Measurements from ENCODE around the gene IGF2BP2.
"Not testable (repeated sequence)": the region's sequence is repeated elsewhere in the genome, so short reads cannot be mapped to it uniquely, and the experiment has no call there.

DNA sequence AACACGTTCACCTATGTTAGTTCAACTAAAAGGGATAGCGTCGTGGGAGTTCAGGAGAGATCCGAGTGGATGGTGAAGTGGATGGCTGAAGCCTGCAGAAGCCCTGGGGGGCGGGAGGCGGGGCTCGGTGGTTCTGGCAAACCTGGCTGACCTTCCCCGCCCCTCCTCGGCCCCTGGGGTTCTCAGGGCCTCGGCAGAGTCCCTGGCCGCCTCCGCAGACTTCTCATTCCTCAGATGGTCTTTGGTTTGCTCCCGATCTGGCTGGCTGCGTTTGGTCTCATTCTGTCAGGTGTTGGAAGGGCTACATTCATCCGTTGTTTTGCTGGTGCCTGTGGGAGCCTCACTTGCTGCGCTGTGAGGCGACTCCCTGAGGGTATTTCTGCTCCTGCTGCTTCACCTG is 179.7 kb downstream of the IGF2BP2 start:
- TF ChIP-seq, protein P1, sequence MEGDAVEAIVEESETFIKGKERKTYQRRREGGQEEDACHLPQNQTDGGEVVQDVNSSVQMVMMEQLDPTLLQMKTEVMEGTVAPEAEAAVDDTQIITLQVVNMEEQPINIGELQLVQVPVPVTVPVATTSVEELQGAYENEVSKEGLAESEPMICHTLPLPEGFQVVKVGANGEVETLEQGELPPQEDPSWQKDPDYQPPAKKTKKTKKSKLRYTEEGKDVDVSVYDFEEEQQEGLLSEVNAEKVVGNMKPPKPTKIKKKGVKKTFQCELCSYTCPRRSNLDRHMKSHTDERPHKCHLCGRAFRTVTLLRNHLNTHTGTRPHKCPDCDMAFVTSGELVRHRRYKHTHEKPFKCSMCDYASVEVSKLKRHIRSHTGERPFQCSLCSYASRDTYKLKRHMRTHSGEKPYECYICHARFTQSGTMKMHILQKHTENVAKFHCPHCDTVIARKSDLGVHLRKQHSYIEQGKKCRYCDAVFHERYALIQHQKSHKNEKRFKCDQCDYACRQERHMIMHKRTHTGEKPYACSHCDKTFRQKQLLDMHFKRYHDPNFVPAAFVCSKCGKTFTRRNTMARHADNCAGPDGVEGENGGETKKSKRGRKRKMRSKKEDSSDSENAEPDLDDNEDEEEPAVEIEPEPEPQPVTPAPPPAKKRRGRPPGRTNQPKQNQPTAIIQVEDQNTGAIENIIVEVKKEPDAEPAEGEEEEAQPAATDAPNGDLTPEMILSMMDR (IDR thresholded peaks at IDR 0.05 in 8 of 11, conservative IDR thresholded peaks at IDR 0.05 in 3 of 11): not testable (repeated sequence)
- not testable (repeated sequence) for TF ChIP-seq POLR2AphosphoS5, POLR2A (IDR thresholded peaks at IDR 0.05)
